ENCODE measurements around the gene MBLAC1.
A peak's percentile ranks its signal among the peaks of the same experiment; 100 is the strongest.

MBLAC1 gene

GRCh38 chr7:100173806-100174495 is 47.2 kb downstream of the MBLAC1 start:
- no peak for DNase-seq

GRCh38 chr7:100174582-100174981 is 47.8 kb downstream of the MBLAC1 start:
- no peak for DNase-seq

- DNase-seq: no peak
Observed at GRCh38 chr7:100175296-100175935, 48.6 kb downstream of the MBLAC1 start.

GRCh38 chr7:100176096-100177044 is 49.6 kb downstream of the MBLAC1 start:
- DNase-seq: no peak

- DNase-seq: peak; percentile 98
Observed at GRCh38 chr7:100177045-100178001, 50.6 kb downstream of the MBLAC1 start, which contains the start of the genes GPC2 and STAG3. TSS of gene GPC2 (minus strand) at chr7:100177381. CDS start at chr7:100177199, 182 bp downstream. TSS of gene STAG3 (plus strand) at chr7:100177918. CDS start at chr7:100180557, 2,639 bp downstream.
